NOMO-1 (cell line): Measurements from ENCODE around the gene ANKRD24.
"Not testable (repeated sequence)": the region's sequence is repeated elsewhere in the genome, so short reads cannot be mapped to it uniquely, and the experiment has no call there.

Source experiments
- DNase-seq, 2 experiments: peaks; one replicate each; lab custom pipeline; 2025; ENCODE audit not compliant: unreplicated experiment in 2 of 2; lab: John Stamatoyannopoulos, UW

ANKRD24 gene

DNA sequence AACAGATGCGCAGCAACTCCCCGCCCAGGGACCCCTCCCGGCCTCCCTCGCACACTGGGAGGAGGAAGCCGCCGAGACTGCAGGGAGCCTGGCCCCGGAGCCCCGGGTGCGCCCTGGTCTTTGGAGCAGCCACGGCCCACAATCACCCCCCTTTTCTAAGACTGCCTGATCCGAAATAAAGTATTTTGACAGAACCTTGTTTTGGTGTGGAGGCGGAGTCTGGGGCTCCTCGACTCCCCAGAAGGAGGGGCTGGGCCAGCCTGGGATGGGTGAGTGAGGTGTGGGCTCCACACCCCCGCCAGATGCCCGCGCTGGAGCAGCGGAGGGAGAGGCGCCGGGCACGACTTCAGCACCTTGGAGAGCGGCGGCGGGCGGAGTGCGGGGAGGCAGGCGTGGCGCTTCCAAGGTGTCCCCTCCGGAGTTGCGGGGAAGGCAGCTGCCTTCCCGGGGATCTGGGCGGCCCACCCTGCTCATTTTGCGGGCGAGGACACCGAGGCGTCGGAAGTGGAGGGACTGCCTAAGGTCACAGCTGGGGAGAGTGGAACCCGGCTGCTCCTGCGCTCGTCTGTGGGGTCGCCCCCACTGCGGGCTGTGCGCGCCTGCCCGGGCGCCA lies 9.5 kb upstream of the ANKRD24 start:
- peak; percentile 38 to 53 for DNase-seq

- DNase-seq = no peak
Observed at GRCh38 chr19:4173479-4174212, 8.8 kb upstream of the ANKRD24 start.

GRCh38 chr19:4174213-4174894 lies 8.1 kb upstream of the ANKRD24 start:
- no peak for DNase-seq

DNA sequence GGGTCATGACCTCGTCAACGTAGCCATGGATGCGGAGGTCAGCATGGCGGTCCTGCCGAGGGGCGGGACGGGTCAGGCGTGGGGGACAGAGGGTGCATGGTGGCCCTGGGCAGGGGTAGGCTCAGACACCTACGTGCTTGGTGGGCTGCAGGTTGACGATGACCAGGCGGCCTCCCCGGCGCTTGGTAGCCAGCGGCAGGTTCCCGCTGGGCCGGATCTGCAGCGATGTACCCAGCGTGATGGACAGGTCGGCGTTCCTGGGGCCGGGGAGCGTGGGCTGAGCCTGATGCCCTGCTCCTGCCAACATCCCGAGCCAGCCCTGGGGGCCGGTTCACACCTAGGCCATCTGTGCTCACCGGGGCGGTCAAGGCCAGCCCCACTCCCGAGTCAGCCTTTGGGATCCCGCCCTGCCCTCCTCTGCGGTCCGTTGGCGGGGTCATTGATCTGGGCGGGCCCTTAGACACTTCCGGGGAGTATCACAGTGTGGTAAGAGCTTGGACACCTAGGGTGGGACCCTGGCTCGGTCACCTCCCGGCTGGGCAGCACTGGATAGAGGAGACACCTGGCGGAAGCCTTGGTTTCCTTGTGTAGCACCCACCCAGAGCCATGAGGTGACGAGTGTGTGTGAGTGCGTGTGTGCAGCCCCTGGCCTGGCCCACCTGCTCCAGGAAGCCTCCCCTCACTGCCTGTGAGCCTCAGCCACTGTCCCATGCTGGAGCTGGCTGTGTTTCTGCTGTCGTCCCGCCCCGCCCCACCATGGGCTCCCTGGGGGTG lies 7.4 kb upstream of the ANKRD24 start:
- DNase-seq = no peak

- DNase-seq = no peak
Observed at GRCh38 chr19:4175669-4175931, 6.9 kb upstream of the ANKRD24 start.

DNA sequence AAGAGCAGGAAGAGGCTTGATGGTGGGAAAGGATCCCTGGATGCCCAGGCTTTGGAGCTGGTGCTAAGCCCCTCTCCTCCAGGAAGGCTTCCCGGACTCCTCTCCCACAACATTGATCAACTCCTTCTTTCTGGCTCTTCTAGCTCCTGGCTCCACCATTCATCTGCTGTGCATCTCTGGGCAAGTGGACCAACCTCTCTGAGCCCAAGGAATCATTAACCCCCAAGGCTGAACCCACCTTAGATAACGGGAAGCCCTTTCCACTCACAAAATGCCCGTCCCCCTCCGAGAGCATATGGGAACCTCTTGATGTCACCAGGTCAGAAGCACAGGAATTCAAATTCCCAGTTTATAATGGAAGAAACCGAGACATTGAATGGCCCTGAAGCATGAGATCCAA lies 5.3 kb upstream of the ANKRD24 start:
- no peak for DNase-seq

- no peak for DNase-seq
Observed at GRCh38 chr19:4178990-4179389, 3.5 kb upstream of the ANKRD24 start.

DNA sequence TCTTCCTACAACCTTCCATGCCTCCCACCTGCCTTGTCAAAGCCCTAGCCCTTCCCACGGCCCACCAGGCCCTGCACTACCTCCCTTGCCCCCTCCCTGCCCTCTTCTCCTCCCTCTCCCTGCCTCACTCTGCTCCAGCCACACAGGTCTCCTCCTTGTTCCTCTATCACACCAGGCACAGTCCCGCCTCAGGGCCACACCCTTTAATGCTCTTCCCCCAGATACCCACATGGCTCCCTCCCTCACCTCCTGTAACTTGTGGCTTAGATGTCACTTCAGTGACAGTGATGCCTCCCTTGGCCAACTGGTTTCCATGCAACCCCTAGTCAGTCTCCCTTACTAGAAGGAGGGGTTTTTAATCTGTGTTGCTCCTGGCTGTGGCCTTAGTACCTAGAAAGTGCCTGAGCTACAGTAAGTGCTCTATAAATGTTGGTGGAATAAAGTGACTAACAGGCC lies 1.4 kb upstream of the ANKRD24 start:
- peak; percentile 16 to 32 for DNase-seq

GRCh38 chr19:4183967-4184717 lies 1.7 kb downstream of the ANKRD24 start:
- peak; percentile 34 to 36 for DNase-seq

DNA sequence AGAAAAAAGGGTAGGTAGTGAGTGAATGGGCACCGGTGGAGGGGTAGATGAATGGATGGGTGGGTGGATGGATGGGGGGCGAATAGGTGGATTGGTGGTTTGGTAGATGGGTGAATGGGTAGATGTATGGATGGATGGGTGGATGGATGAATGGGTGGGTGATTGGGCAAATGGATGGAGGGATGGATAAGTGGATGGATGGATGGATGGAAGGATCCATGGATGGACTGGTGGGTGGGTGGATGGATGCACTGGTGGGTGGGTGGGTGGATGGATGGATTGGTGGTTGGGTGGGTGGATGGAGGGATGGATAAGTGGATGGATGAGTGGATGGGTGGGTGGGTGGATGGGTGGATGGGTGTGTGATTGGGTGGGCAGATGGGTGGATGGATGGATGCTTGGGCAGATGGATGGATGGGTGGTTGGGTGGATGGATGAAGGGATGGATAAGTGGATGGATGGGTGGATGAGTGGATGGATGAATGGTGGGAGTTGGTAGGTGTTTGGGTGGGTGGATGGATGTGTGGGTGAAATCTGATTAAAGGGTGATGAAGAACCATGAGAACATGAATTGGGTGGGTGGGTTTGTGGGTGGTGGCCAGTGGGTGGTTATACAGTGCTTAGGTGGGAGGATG lies 2.3 kb downstream of the ANKRD24 start:
- no peak for DNase-seq

DNA sequence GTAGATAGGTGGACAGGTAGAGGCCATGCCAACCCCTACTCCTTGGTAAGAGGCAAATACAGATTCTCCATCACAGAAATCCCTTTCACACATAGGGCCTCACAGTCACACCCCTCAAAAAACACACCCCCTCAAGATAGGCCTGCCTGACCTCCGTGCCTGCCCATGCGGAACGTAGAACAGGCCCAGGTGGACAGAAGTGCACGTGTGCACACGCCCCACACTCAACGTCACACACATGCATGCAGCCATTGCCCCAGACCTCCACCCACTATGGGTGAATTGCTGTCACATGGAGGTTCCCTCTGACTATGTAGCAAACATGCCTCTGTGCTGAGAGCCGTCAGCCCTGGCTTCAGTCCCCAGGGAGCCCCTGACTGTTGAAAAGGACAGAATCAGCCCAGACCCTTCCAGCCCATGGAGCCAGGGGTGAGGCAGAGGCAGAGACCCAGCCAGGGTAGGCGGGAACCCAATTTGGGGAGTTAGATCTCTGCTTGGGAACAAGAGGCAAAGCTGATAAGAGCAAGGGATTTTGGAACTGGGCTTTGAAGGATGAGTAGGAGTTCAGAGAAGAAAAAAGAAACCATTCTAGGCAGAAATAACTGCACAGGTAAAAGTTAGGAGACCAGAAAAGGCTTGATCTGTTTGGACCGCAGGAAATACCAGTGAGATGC lies 3.1 kb downstream of the ANKRD24 start:
- no peak for DNase-seq

DNA sequence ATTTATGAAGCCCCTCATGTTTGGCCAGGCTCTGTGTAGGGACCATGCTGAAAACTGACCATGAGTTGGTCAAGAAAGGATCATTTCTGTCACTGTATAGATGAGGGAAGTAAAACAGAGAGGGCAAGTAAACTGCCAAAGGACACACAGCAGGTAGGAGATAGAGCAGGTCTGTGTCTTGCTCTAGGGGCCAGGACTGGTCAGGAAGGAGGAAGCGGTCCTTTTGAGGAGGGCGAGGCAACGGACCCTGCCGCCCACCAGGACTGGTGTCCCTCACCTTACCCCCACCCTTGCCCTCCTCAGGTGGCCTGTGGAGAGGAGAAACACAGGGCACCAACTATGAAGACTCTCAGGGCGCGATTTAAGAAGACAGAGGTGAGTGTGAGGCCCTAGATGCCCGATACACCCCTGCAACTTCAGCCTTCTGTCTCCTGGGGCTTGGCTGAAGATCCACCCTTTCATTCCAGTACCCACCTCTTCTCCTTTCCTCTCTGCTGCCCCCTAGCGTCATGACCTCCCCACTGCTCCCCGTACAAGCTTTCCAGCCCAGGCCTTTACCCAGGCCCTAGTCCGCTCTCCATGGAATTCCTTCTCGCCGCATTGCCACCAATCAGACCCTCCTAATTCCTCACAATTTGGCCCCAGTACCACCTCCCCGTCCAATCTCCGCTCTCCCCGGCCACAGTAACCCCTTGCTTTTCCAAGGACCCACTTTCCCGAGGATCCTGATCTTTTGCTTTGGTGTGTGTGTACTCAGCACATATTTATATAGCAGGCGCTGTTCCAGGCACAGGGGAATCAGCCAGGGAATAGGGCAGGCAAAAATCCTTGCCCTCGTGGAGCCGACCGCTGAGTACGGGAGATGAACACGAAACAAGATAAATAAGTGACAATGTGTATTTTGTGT lies 3.9 kb downstream of the ANKRD24 start:
- peak; percentile 66 to 68 for DNase-seq

- DNase-seq = no peak
Observed at GRCh38 chr19:4187313-4188122, 5.0 kb downstream of the ANKRD24 start.

DNA sequence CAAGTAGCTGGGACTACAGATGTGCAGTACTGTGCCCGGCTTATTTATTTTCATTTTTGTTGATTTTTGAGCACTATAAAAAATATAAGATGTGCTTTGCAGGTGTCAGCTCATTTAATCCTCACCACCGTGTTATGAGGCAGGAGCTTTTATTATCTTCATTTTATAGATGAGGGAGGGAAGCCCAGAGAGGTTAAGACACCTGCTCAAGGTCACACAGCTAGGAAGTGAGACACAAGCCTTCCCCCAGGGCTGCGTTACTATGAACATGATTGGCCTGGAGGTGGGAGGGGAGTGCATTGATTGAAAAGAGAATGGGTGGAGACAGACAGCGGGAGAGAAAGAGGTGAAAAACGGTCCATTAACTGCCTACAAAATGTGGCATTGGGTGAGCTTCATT lies 7.2 kb downstream of the ANKRD24 start:
- DNase-seq = no peak

DNA sequence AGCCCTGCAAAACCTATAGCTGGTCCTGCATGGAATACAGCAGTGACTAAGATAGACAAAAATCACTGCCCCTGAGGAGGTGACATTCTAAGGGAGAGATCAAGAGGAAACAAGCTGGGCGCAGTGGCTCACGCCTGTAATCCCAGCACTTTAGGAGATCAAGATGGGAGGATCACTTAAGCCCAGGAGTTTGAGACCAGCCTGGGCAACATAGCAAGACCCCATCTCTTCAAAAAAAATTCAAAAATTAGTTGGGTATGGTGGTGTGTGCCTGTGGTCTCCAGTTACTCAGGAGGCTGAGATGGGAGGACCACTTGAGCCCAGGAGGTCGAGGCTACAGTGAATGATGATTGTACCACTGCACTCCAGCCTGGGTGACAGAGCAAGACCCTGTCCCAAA lies 10.0 kb downstream of the ANKRD24 start:
- not testable (repeated sequence) for DNase-seq

GRCh38 chr19:4194353-4194752 lies 11.9 kb downstream of the ANKRD24 start:
- no peak for DNase-seq

DNA sequence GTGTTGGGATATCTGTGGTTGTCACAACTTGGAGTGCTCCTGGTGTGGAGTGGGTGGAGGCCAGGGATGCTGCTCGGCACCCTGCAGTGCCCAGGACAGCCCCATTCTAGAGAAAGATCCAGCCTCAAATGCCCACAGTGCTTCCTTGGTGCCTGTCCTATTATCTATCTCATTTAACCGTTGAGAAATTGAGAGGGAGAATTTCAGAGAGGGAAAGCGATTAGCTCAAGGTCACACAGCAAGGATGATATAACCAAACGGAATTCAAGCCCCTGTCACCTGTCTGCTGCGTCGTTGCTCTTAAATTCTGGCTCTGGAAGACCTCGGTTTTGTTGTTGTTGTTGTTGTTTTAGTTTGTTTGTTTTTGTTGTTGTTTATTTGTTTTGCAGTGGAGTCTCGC lies 13.5 kb downstream of the ANKRD24 start:
- no peak for DNase-seq

DNA sequence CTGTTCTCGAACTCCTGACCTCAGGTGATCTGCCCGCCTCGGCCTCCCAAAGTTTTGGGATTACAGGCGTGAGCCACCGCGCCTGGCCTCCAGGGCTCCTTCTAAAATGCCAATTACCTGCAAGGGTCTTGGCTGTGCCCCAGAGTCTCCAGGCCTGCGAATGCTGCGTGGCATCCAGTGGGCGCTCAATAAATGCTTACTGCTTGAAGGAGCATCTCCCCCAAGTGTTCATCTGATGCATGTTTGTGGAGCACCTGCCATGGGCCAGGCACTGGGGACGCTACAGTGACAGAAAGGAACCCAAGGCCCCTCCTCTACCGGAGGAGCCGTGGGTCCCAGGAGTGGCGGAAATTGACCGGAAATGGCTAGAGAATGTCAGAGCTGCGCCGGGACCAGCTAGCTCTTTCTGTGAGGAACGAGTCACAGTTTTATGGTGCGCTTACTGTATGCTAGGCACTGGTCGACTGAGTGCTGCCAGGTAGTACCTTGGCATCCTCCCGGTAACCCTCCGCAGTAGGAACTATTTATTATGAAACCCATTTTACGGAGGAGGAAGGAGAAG lies 14.2 kb downstream of the ANKRD24 start:
- DNase-seq = no peak
